Measurements from ENCODE around the gene NEK11.
"Not testable (repeated sequence)": the region's sequence is repeated elsewhere in the genome, so short reads cannot be mapped to it uniquely, and the experiment has no call there.

The NEK11 gene

DNA sequence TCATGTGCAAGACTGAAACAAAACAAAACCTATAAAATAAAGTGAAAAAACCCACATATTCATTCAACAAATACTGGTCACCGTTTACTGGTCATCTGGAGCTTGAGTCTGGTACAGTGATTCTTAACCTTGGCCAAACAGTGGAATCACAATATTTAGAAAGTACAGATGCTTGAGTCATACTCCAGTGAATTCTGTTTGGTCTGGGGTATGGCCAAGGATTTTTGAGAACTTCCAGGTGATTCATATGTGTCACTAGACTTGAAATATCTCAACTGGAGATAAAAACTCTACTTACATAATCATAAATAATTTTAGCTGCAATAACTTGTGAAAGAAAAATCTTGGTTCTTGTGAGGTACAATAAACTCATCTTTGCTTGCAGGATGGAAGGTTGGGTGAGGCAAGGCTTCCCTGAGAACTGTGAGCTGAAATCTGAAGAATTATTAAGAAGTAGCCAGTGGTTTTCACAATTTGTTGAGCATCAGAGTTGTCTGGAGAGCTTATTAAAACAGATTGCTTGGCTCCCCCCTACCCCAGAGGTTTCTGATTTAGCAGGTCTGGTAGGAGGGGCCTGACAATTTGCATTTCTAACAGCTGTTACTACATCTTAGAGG, 9.6 kb downstream of the NEK11 start:
- no peak overlapping the region for H3K4me3 ChIP-seq (ENCODE audit: control insufficient read depth, low read depth, low read length)
- peak; percentile 56 for DNase-seq (ENCODE audit: low read depth)
- TF ChIP-seq, protein P1, sequence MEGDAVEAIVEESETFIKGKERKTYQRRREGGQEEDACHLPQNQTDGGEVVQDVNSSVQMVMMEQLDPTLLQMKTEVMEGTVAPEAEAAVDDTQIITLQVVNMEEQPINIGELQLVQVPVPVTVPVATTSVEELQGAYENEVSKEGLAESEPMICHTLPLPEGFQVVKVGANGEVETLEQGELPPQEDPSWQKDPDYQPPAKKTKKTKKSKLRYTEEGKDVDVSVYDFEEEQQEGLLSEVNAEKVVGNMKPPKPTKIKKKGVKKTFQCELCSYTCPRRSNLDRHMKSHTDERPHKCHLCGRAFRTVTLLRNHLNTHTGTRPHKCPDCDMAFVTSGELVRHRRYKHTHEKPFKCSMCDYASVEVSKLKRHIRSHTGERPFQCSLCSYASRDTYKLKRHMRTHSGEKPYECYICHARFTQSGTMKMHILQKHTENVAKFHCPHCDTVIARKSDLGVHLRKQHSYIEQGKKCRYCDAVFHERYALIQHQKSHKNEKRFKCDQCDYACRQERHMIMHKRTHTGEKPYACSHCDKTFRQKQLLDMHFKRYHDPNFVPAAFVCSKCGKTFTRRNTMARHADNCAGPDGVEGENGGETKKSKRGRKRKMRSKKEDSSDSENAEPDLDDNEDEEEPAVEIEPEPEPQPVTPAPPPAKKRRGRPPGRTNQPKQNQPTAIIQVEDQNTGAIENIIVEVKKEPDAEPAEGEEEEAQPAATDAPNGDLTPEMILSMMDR (IDR thresholded peaks at IDR 0.05; ENCODE audit: control insufficient read depth, insufficient read depth, low read depth, low read length, missing control alignments) = no peak

DNA sequence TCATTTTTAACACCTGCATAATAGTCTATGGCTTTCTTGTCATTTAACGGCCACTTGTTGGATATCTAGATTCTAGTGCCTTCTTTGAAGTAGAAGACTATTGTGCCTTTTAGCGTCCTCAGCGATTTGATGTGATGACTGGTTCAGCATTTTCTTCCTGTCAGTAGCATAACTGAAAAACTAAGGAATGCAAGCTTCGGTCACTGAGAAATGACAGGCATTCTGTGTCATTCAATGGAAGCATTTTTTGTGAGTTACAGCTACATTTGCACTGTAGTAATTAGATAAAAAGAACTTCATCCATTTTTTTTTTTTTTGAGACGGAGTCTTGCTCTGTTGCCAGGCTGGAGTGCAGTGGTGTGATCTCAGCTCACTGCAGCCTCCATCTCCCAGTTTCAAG, 10.3 kb downstream of the NEK11 start:
- TF ChIP-seq, protein P1 (IDR thresholded peaks at IDR 0.05; ENCODE audit: control insufficient read depth, insufficient read depth, low read depth, low read length, missing control alignments) = no peak
- no peak for DNase-seq (ENCODE audit: low read depth)

DNA sequence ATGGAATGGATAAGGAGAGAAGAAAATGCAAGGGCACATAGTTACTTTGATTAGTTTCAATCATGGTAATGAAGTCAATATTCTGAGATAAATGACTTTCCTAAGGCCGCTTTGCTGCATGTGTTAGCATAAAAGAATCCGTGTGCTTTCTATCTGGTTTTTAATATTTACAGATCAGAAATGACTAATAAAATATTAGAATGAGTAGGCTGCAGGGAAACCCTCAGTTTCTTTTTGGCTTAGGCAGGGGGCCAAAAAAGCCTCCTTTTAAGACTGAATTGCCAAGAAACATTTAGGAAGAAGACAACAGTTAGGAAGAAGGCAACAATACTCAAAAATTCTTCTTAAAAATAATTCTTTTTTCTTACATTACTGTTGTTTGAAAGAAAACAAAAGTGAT, 11.6 kb downstream of the NEK11 start:
- no peak overlapping the region for H3K4me3 ChIP-seq (ENCODE audit: control insufficient read depth, low read depth, low read length)
- TF ChIP-seq, protein P1 (IDR thresholded peaks at IDR 0.05; ENCODE audit: control insufficient read depth, insufficient read depth, low read depth, low read length, missing control alignments) = no peak
- no peak for DNase-seq (ENCODE audit: low read depth)

More for the DNA sequence above, 10.3 kb downstream of the NEK11 start:
- H3K4me3 ChIP-seq (ENCODE audit: control insufficient read depth, low read depth, low read length) = no peak overlapping the region

DNA sequence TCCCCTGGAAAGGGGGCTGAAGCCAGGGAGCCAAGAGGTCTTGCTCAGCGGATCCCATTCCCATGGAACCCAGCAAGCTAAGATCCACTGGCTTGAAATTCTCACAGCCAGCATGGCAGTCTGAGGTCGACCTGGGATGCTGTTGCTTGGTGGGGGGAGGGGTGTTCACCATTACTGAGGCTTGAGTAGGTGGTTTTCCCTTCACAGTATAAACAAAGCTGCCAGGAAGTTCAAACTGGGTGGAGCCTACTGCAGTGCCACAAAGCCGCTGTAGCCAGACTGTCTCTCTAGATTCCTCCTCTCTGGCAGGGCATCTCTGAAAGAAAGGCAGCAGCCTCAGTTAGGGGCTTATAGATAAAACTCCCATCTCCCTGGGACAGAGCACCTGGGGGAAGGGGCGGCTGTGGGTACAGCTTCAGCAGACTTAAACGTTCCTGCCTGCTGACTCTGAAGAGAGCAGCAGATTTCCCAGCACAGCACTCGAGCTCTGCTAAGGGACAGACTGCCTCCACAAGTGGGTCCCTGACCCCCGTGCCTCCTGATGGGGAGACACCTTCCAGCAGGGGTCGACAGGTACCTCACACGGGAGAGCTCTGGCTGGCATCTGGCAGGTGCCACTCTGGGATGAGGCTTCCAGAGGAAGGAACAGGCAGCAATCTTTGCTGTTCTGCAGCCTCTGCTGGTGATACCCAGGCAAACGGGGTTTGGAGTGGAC, 15.8 kb downstream of the NEK11 start:
- not testable (repeated sequence) for H3K4me3 ChIP-seq (ENCODE audit: control insufficient read depth, low read depth, low read length); DNase-seq (ENCODE audit: low read depth)

DNA sequence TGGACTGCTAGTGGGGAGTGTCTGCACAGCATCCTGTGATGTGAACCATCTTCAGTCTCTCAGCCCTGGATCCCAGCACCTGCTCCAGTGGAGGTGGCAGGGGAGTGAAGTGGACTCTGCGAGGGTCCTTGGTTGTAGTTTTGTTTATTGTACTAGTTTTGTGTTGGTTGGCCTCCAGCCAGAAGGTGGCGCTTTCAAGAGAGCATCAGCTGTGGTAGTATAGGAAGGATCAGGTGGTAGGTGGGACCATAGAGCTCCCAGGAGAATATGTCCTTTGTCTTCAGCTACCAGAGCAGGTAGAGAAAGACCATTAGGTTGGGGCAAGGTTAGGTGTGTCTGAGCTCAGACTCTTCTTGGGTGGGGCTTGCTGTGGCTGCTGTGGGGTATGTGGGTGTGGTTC, 20.9 kb downstream of the NEK11 start:
- H3K4me3 ChIP-seq (ENCODE audit: control insufficient read depth, low read depth, low read length) = no peak overlapping the region
- no peak for DNase-seq (ENCODE audit: low read depth)
- TF ChIP-seq, protein P1 (IDR thresholded peaks at IDR 0.05; ENCODE audit: control insufficient read depth, insufficient read depth, low read depth, low read length, missing control alignments) = no peak

DNA sequence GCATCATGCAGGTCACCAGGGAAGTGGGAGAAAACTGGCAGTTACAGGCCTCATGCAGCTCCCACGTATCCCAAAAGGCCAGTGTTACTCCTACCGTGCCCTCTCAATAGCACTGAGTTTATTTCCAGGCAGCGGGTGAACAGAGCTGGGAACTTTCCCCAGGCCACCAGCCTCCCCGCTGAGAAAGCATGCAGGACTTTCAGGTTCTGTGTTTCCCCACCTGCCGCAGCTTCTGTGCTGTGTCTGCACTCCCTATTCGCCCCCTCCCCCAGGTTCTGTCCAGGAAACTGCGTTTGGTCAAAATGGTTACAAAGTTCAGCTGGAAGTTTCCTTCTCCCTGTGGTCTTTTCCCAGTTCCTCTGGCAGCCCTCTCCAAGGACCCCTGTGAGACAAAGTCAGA, 21.4 kb downstream of the NEK11 start:
- H3K4me3 ChIP-seq (ENCODE audit: control insufficient read depth, low read depth, low read length) = no peak overlapping the region
- no peak for DNase-seq (ENCODE audit: low read depth)
- TF ChIP-seq, protein P1 (IDR thresholded peaks at IDR 0.05; ENCODE audit: control insufficient read depth, insufficient read depth, low read depth, low read length, missing control alignments) = no peak

DNA sequence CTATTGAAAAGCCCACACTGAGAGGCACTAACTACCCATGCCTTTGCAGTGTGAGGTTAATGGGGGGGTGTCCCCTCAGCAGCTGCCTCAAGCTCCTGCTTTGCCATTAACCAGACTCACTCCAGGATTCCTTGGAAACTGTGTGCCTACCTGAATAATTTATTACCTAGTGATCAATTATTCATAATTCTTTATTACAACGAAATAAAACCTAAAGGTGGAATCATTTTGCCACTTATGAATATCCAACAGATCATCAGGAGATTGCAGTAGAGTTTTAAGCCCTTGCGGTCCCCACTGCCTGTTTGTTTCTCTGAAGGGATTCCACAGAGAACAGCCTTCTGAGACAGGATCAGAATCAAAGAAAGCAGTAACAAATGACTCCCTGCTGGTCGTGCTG, 23.3 kb downstream of the NEK11 start:
- TF ChIP-seq, protein P1 (IDR thresholded peaks at IDR 0.05; ENCODE audit: control insufficient read depth, insufficient read depth, low read depth, low read length, missing control alignments) = no peak
- no peak for DNase-seq (ENCODE audit: low read depth)
- no peak overlapping the region for H3K4me3 ChIP-seq (ENCODE audit: control insufficient read depth, low read depth, low read length)

All from AG09309 (cell line).